ENCODE results near the gene BICD1.

- TF ChIP-seq CTCF (IDR thresholded peaks at IDR 0.05) (no peak), ZFP36 (IDR thresholded peaks at IDR 0.05; ENCODE audit: borderline replicate concordance, partially characterized antibody) (no peak), POLR2A (IDR thresholded peaks at IDR 0.05; ENCODE audit: low read length) (no peak), ELK1 (IDR thresholded peaks at IDR 0.05; ENCODE audit: low read depth, low read length) (no peak), BCL3 (IDR thresholded peaks at IDR 0.05) (no peak), MYC (IDR thresholded peaks at IDR 0.05; ENCODE audit: borderline replicate concordance, low read length) (no peak), PBX3 (IDR thresholded peaks at IDR 0.05) (no peak), ESRRA (IDR thresholded peaks at IDR 0.05; ENCODE audit: borderline replicate concordance, low read length) (no peak), JUN (IDR thresholded peaks at IDR 0.05) (no peak), RAD21 (conservative IDR thresholded peaks at IDR 0.05 in 1 of 2, IDR thresholded peaks at IDR 0.05 in 1 of 2) (no peak), EHMT2 (IDR thresholded peaks at IDR 0.05; ENCODE audit: low read depth) (no peak), FOSL2 (IDR thresholded peaks at IDR 0.05) (no peak), FOSL2 (CRISPR knock-in tag; IDR thresholded peaks at IDR 0.05) (no peak)
Measured at GRCh38 chr12:32151552-32151951, 44.9 kb downstream of the BICD1 start.
